Endodermal cell (in vitro differentiated cells): Measurements from ENCODE around the gene MOXD1. TPM values are rescaled to one million over a fixed set of nuclear protein-coding genes. Genes with fewer than 3 reads are reported as not detected.

ENCODE experiments used
- DNase-seq: peaks from one replicate; pipeline ENCODE4 v3.0.0-alpha.2; 2017
- H3K27ac ChIP-seq: 2 replicates; pipeline ENCODE4 v1.5.1; 2013; ENCODE audit warnings: mild to moderate bottlenecking, low read depth, low read length, moderate library complexity
- H3K27me3 ChIP-seq: 2 replicates; pipeline ENCODE4 v1.6.1; 2013; ENCODE audit warnings: mild to moderate bottlenecking, low read length, moderate library complexity; ENCODE audit not compliant: insufficient read depth, control insufficient read depth, poor library complexity, severe bottlenecking
- H3K36me3 ChIP-seq: 2 replicates; pipeline ENCODE4 v1.7.0; 2013; ENCODE audit warnings: mild to moderate bottlenecking, low read length, moderate library complexity; ENCODE audit not compliant: control insufficient read depth, insufficient read depth
- H3K4me1 ChIP-seq: one replicate; pipeline ENCODE4 v1.7.0; 2013; ENCODE audit warnings: low read length; ENCODE audit not compliant: control insufficient read depth, insufficient read depth
- H3K4me3 ChIP-seq: 2 replicates; pipeline ENCODE4 v1.5.1; 2013; ENCODE audit warnings: mild to moderate bottlenecking, low read length, moderate library complexity
- H3K9ac ChIP-seq: 2 replicates; pipeline ENCODE4 v1.6.1; 2013; ENCODE audit warnings: mild to moderate bottlenecking, low read length, moderate library complexity; ENCODE audit not compliant: poor library complexity, severe bottlenecking; ENCODE audit errors: extremely low read depth
- H3K9me3 ChIP-seq: 2 replicates; pipeline ENCODE4 v1.6.1; 2013; ENCODE audit warnings: mild to moderate bottlenecking, low read length, moderate library complexity; ENCODE audit not compliant: control insufficient read depth
- H3K27ac Mint-ChIP-seq: 2 replicates; pipeline ENCODE4 v1.8.0; 2020; ENCODE audit warnings: mixed read lengths
- H3K27me3 Mint-ChIP-seq: 2 replicates; pipeline ENCODE4 v1.8.0; 2021; ENCODE audit warnings: mild to moderate bottlenecking, mixed read lengths; ENCODE audit not compliant: insufficient read depth
- H3K36me3 Mint-ChIP-seq: 2 replicates; pipeline ENCODE4 v1.8.0; 2020; ENCODE audit warnings: low read depth, mixed read lengths
- H3K4me1 Mint-ChIP-seq: 2 replicates; pipeline ENCODE4 v1.8.0; 2020; ENCODE audit warnings: mixed read lengths
- H3K4me3 Mint-ChIP-seq: 2 replicates; pipeline ENCODE4 v1.8.0; 2020; ENCODE audit warnings: mild to moderate bottlenecking, moderate library complexity, mixed read lengths
- H3K9me3 Mint-ChIP-seq: 2 replicates; pipeline ENCODE4 v1.8.0; 2020; ENCODE audit warnings: mild to moderate bottlenecking, mixed read lengths
- WGBS, 2 experiments: methylation state at CpG; one replicate each; pipeline versions ENCODE4 v1.1.5 to v1.1.7; 2013; ENCODE audit warnings: missing lambda C conversion rate in 2 of 2, mixed read lengths in 1 of 2; ENCODE audit not compliant: insufficient coverage in 1 of 2, insufficient read length in 1 of 2; 5-methylcytosine and 5-hydroxymethylcytosine counted together
- total RNA-seq, 2 donors: library from RNA; stranded (reverse); fragmentation: NEBNext Ultra II Directional in 1 of 2; extraction: Animal tissue kit (Norgen Biotek cat#: 25700) in 1 of 2; gene quantifications; 2 replicates in 1 of 2; 3 replicates in 1 of 2; pipeline ENCODE4 v1.2.1, GENCODE V29; 2021
- TF ChIP-seq, protein P1 (sequence below): fragments of 200-600 bp; sonication (generic); conservative IDR thresholded peaks from 2 replicates; pipeline ENCODE4 v1.5.0; 2021; ENCODE audit warnings: antibody characterized with exemption, mild to moderate bottlenecking

The MOXD1 gene
- total RNA-seq, 2 donors from 2014 or later: 1.3 to 3.2 TPM

DNA sequence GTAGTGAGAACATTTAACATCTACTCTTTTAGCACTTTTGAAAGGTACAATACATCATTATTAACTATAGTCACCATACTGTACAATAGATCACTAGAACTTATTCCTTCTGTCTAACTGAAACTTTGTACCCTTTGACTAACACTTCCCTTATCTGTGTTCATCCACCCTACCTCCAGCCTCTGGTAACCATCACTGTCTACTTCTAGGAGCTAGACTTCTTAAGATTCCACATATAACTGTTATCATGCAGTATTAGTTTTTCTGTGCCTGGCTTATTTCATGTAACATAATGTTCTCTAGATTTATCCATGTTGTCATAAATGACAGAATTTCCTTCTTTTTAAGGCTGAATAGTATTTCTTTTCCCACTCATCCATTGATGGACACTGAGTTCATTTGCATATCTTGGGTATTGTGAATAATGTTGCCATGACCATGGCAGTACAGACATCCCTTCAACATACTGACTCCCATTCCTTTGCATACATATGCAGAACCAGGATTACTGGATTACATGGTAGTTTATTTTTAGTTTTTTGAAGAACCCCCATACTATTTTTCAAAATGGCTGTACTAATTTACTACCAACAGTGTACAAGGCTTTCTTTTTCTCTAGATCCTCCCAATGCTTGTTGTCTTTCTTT lies 135.7 kb downstream of the MOXD1 start:
- H3K9me3 ChIP-seq: no peaks in the 10 kb centered on the region
- Mint-ChIP-seq H3K27ac (no peak overlapping the region), H3K27me3 (peaks cover 46% of the 10 kb centered on the region), H3K4me3 (no peak overlapping the region), H3K9me3 (no peaks in the 10 kb centered on the region), H3K36me3 (no peaks in the 10 kb centered on the region), H3K4me1 (no peaks in the 10 kb centered on the region)
- H3K27ac ChIP-seq: no peak overlapping the region
- DNase-seq: no peak
- TF ChIP-seq, protein P1, sequence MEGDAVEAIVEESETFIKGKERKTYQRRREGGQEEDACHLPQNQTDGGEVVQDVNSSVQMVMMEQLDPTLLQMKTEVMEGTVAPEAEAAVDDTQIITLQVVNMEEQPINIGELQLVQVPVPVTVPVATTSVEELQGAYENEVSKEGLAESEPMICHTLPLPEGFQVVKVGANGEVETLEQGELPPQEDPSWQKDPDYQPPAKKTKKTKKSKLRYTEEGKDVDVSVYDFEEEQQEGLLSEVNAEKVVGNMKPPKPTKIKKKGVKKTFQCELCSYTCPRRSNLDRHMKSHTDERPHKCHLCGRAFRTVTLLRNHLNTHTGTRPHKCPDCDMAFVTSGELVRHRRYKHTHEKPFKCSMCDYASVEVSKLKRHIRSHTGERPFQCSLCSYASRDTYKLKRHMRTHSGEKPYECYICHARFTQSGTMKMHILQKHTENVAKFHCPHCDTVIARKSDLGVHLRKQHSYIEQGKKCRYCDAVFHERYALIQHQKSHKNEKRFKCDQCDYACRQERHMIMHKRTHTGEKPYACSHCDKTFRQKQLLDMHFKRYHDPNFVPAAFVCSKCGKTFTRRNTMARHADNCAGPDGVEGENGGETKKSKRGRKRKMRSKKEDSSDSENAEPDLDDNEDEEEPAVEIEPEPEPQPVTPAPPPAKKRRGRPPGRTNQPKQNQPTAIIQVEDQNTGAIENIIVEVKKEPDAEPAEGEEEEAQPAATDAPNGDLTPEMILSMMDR: no peak
- H3K27me3 ChIP-seq: peaks cover 8% of the 10 kb centered on the region
- no peak overlapping the region for H3K4me3 ChIP-seq
- H3K4me1 ChIP-seq: no peaks in the 10 kb centered on the region
- no peaks in the 10 kb centered on the region for H3K36me3 ChIP-seq
- H3K9ac ChIP-seq: no peak overlapping the region

DNA sequence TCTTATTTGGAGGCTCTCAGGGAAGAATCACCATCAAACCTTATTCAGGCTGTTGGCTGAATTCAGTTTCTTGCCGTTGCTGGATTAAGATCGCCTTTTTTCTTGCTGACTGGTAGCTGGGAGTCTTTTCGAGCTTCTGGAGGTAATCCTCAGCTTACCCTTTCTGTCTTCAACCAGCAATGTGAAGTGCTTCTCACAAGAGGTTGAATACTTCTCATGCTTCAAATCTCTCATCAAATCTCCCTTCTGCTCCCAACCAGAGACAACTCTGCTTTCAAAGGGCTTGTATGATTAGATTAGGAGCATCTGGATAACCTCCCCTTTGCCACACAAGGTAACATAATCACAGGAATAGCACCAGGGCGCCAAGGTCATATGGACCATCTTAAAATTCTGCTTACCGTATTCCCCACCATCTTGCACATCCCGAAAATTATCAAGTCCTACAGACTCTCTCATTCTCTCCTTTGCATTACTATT lies 137.2 kb downstream of the MOXD1 start:
- Mint-ChIP-seq H3K9me3 (no peaks in the 10 kb centered on the region), H3K27ac (no peak overlapping the region), H3K36me3 (no peaks in the 10 kb centered on the region), H3K27me3 (peaks cover 54% of the 10 kb centered on the region), H3K4me1 (peaks cover 10% of the 10 kb centered on the region), H3K4me3 (no peak overlapping the region)
- DNase-seq: no peak
- Histone ChIP-seq H3K36me3 (no peaks in the 10 kb centered on the region), H3K27ac (no peak overlapping the region), H3K9ac (no peak overlapping the region), H3K27me3 (peaks cover 8% of the 10 kb centered on the region), H3K9me3 (no peaks in the 10 kb centered on the region), H3K4me1 (no peaks in the 10 kb centered on the region), H3K4me3 (no peak overlapping the region)
- TF ChIP-seq, protein P1: no peak
- WGBS, 2 experiments: 91 to 93% methylated on average over 4 to 6 of the region's 6 CpGs

- H3K27me3 Mint-ChIP-seq: peaks cover 64% of the 10 kb centered on the region
Observed at GRCh38 chr6:132261354-132261753, 139.9 kb downstream of the MOXD1 start.

More at GRCh38 chr6:132261354-132261753, 139.9 kb downstream of the MOXD1 start:
- Mint-ChIP-seq H3K4me3 (no peak overlapping the region), H3K9me3 (no peaks in the 10 kb centered on the region), H3K27ac (no peak overlapping the region), H3K36me3 (no peaks in the 10 kb centered on the region), H3K4me1 (peaks cover 24% of the 10 kb centered on the region)
- TF ChIP-seq, protein P1: no peak
- Histone ChIP-seq H3K27me3 (peaks cover 13% of the 10 kb centered on the region), H3K9me3 (no peaks in the 10 kb centered on the region), H3K36me3 (no peaks in the 10 kb centered on the region), H3K4me3 (no peak overlapping the region), H3K4me1 (peaks cover 4% of the 10 kb centered on the region), H3K9ac (no peak overlapping the region), H3K27ac (no peak overlapping the region)
- no peak for DNase-seq
